GM23338 (cell line): ENCODE measurements around the gene CFAP299. TPM values are rescaled to one million over a fixed set of nuclear protein-coding genes. Genes with fewer than 3 reads are reported as not detected.

Experiments
- ATAC-seq: fragments of 200-7000 bp; cut with Tn5 transposase; 3 replicates; pipeline ENCODE4 v1.9.1; 2020
- DNase-seq: peaks from one replicate; pipeline ENCODE4 v3.0.0-alpha.2; 2015; ENCODE audit warnings: low spot score
- H2AFZ ChIP-seq: fragments of 200-600 bp; sonication (generic); 2 replicates; pipeline ENCODE4 v1.8.0; 2016; ENCODE audit warnings: antibody characterized with exemption, mild to moderate bottlenecking, moderate library complexity
- H3F3A ChIP-seq: fragments of 200-600 bp; sonication (generic); replicated peaks from 2 replicates; pipeline ENCODE4 v1.8.0; 2017; ENCODE audit warnings: antibody characterized with exemption, mixed run types, low read depth
- H3K27ac ChIP-seq: fragments of 200-600 bp; sonication (generic); 2 replicates; pipeline ENCODE4 v1.6.1; 2016; ENCODE audit warnings: low read depth
- H3K27me3 ChIP-seq: fragments of 200-600 bp; sonication (generic); 2 replicates; pipeline ENCODE4 v1.8.0; 2016; ENCODE audit warnings: mild to moderate bottlenecking, mixed run types, moderate library complexity; ENCODE audit not compliant: insufficient read depth
- H3K36me3 ChIP-seq: fragments of 200-600 bp; sonication (generic); 2 replicates; pipeline ENCODE4 v1.8.0; 2016; ENCODE audit warnings: mild to moderate bottlenecking; ENCODE audit not compliant: insufficient read depth
- H3K4me1 ChIP-seq: fragments of 200-600 bp; sonication (generic); 2 replicates; pipeline ENCODE4 v1.8.0; 2016; ENCODE audit warnings: mild to moderate bottlenecking, moderate library complexity; ENCODE audit not compliant: insufficient read depth
- H3K4me2 ChIP-seq: fragments of 200-600 bp; sonication (generic); 2 replicates; pipeline ENCODE4 v1.7.1; 2017; ENCODE audit warnings: mixed run types
- H3K4me3 ChIP-seq: fragments of 200-600 bp; sonication (generic); 2 replicates; pipeline ENCODE4 v1.6.1; 2016; ENCODE audit warnings: mixed run types
- H3K79me2 ChIP-seq: fragments of 200-600 bp; sonication (generic); replicated peaks from 2 replicates; pipeline ENCODE4 v1.8.0; 2017; ENCODE audit warnings: mild to moderate bottlenecking; ENCODE audit not compliant: insufficient read depth
- H3K9me2 ChIP-seq: fragments of 200-600 bp; sonication (generic); 2 replicates; pipeline ENCODE4 v1.8.0; 2017; ENCODE audit not compliant: insufficient read depth
- H4K20me1 ChIP-seq: fragments of 200-600 bp; sonication (generic); replicated peaks from 2 replicates; pipeline ENCODE4 v1.8.0; 2017; ENCODE audit warnings: mild to moderate bottlenecking; ENCODE audit not compliant: insufficient read depth
- H3K27ac Mint-ChIP-seq: 2 replicates; pipeline ENCODE4 v1.8.0; 2020; ENCODE audit warnings: inconsistent platforms, mild to moderate bottlenecking, moderate library complexity, mixed read lengths
- H3K27me3 Mint-ChIP-seq: 3 replicates; pipeline ENCODE4 v1.8.0; 2022; ENCODE audit warnings: low read depth, mild to moderate bottlenecking, moderate library complexity, mixed read lengths, inconsistent platforms; ENCODE audit not compliant: insufficient read depth, poor library complexity
- H3K36me3 Mint-ChIP-seq: 3 replicates; pipeline ENCODE4 v1.8.0; 2021; ENCODE audit warnings: low read depth, mild to moderate bottlenecking, inconsistent platforms, moderate library complexity, mixed read lengths
- H3K4me1 Mint-ChIP-seq: 3 replicates; pipeline ENCODE4 v1.8.0; 2020; ENCODE audit warnings: mild to moderate bottlenecking, inconsistent platforms, mixed read lengths
- H3K4me3 Mint-ChIP-seq: 3 replicates; pipeline ENCODE4 v1.8.0; 2021; ENCODE audit warnings: moderate library complexity, mild to moderate bottlenecking, inconsistent platforms, mixed read lengths
- H3K9me3 Mint-ChIP-seq: 3 replicates; pipeline ENCODE4 v1.8.0; 2020; ENCODE audit warnings: moderate library complexity, mild to moderate bottlenecking, inconsistent platforms, mixed read lengths
- CREB1 ChIP-seq: fragments of 250-450 bp; sonication (Bioruptor Pico); IDR thresholded peaks from 2 replicates; pipeline ENCODE4 v1.5.0; 2020; ENCODE audit warnings: low read depth, mild to moderate bottlenecking, moderate library complexity
- CTCF ChIP-seq, 2 experiments: fragments of 200-600 bp in 1 of 2; sonication (generic) in 1 of 2; conservative IDR thresholded peaks; 2 replicates each; pipeline versions ENCODE4 v1.5.1 to v1.6.1; 2016 to 2017; ENCODE audit warnings: antibody characterized with exemption in 2 of 2, low read depth in 2 of 2, mild to moderate bottlenecking in 2 of 2, moderate library complexity in 1 of 2
- ETS1 ChIP-seq: IDR thresholded peaks from 2 replicates; pipeline ENCODE4 v1.6.1; 2016; ENCODE audit warnings: antibody characterized with exemption
- EZH2 ChIP-seq: fragments of 200-600 bp; sonication (generic); IDR thresholded peaks from one replicate; pipeline ENCODE4 v1.8.0; 2017; ENCODE audit warnings: antibody characterized with exemption, mild to moderate bottlenecking, low read depth; ENCODE audit not compliant: unreplicated experiment
- EZH2phosphoT487 ChIP-seq: fragments of 200-600 bp; sonication (generic); IDR thresholded peaks from one replicate; pipeline ENCODE4 v1.8.1; 2018; ENCODE audit warnings: antibody characterized with exemption; ENCODE audit not compliant: unreplicated experiment
- JUNB ChIP-seq: IDR thresholded peaks from one replicate; pipeline ENCODE4 v1.6.1; 2016; ENCODE audit warnings: antibody characterized with exemption; ENCODE audit not compliant: unreplicated experiment
- REST ChIP-seq: IDR thresholded peaks from one replicate; pipeline ENCODE4 v1.6.1; 2018; ENCODE audit warnings: antibody characterized with exemption; ENCODE audit not compliant: unreplicated experiment
- STAT1 ChIP-seq: IDR thresholded peaks from one replicate; pipeline ENCODE4 v1.6.1; 2016; ENCODE audit warnings: antibody characterized with exemption; ENCODE audit not compliant: unreplicated experiment
- ZNF114 ChIP-seq: fragments of 250-450 bp; sonication (Bioruptor Pico); IDR thresholded peaks from 2 replicates; pipeline ENCODE4 v1.5.0; 2020; ENCODE audit warnings: mild to moderate bottlenecking, moderate library complexity
- ZNF331 ChIP-seq: fragments of 250-450 bp; sonication (Bioruptor Pico); IDR thresholded peaks from 2 replicates; pipeline ENCODE4 v1.5.0; 2020; ENCODE audit warnings: low read depth, mild to moderate bottlenecking, moderate library complexity
- polyA plus RNA-seq: library from polyadenylated mRNA; unstranded; fragments of >200 nt; fragmentation: Nextera tagmentation; extraction: Ambion mirVana; gene quantifications from 2 replicates; pipeline ENCODE4 v1.2.1, GENCODE V29; 2016
- total RNA-seq: library from RNA; depleted of rRNA; stranded (reverse); fragments of >200 nt; shearing (Covaris generic); gene quantifications from 2 replicates; pipeline ENCODE4 v1.2.3, GENCODE V29; 2014
- TF ChIP-seq, protein P1 (sequence below): fragments of 250-450 bp; sonication (Bioruptor Pico); IDR thresholded peaks from 2 replicates; pipeline ENCODE4 v1.5.0; 2020; ENCODE audit warnings: mild to moderate bottlenecking, moderate library complexity

The CFAP299 gene
- total and polyA plus RNA-seq, 2 experiments from 2014 or later, result not detected

GRCh38 chr4:80956421-80956820 lies 620.9 kb downstream of the CFAP299 start:
- Mint-ChIP-seq H3K27ac (no peak overlapping the region), H3K27me3 (peaks cover 2% of the 10 kb centered on the region), H3K36me3 (no peaks in the 10 kb centered on the region), H3K4me3 (no peak overlapping the region), H3K9me3 (no peaks in the 10 kb centered on the region), H3K4me1 (no peaks in the 10 kb centered on the region)
- H4K20me1 ChIP-seq, result no peaks in the 10 kb centered on the region
- ATAC-seq (no peak), DNase-seq (no peak)
- H3K79me2 ChIP-seq, result no peaks in the 10 kb centered on the region
- no peaks in the 10 kb centered on the region for H3K27me3 ChIP-seq
- H3K4me3 ChIP-seq, result no peak overlapping the region
- no peak for TF ChIP-seq ETS1
- no peak for TF ChIP-seq ZNF114
- TF ChIP-seq JUNB, result no peak
- TF ChIP-seq STAT1, result no peak
- TF ChIP-seq REST, result no peak
- TF ChIP-seq EZH2phosphoT487, result no peak
- no peak for TF ChIP-seq EZH2
- no peak for TF ChIP-seq ZNF331 (CRISPR knock-in tag)
- TF ChIP-seq CTCF (conservative IDR thresholded peaks at IDR 0.05; ENCODE audit: low read depth in 2 of 2), result no peak
- H3K4me2 ChIP-seq, result no peak overlapping the region
- no peak overlapping the region for H2AFZ ChIP-seq
- H3F3A ChIP-seq, result no peaks in the 10 kb centered on the region
- no peak overlapping the region for H3K27ac ChIP-seq
- H3K9me2 ChIP-seq, result no peaks in the 10 kb centered on the region
- H3K36me3 ChIP-seq, result no peaks in the 10 kb centered on the region
- H3K4me1 ChIP-seq, result no peaks in the 10 kb centered on the region

DNA sequence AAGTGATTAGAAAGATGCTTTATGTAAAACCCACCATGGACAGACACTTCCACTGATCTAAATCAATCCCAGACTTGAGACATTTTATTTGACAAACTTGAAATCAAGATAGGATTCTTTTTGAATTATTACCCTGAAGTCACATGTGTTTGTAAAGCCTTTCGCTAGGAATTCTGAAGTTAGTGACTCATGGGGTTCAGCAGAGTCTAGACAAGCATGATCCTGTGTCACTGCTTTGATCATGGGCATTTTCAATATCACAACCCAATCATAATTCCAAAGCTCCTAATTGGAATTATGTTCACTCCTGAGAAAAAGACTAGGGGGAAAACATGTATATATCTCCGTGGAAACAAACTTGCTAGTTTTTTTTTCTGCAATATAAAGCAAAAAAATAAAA lies 627.5 kb downstream of the CFAP299 start:
- Histone ChIP-seq H3K4me2 (no peak overlapping the region), H4K20me1 (no peaks in the 10 kb centered on the region), H3F3A (no peaks in the 10 kb centered on the region), H3K4me3 (no peak overlapping the region), H3K9me2 (peaks cover 6% of the 10 kb centered on the region; the same call in 1 of the 2 replicates), H3K36me3 (no peaks in the 10 kb centered on the region), H3K27ac (no peak overlapping the region), H3K79me2 (no peaks in the 10 kb centered on the region), H3K4me1 (peaks cover 6% of the 10 kb centered on the region; the same call in 1 of the 2 replicates), H3K27me3 (no peaks in the 10 kb centered on the region), H2AFZ (no peak overlapping the region)
- TF ChIP-seq CREB1, result no peak
- TF ChIP-seq, protein P1, sequence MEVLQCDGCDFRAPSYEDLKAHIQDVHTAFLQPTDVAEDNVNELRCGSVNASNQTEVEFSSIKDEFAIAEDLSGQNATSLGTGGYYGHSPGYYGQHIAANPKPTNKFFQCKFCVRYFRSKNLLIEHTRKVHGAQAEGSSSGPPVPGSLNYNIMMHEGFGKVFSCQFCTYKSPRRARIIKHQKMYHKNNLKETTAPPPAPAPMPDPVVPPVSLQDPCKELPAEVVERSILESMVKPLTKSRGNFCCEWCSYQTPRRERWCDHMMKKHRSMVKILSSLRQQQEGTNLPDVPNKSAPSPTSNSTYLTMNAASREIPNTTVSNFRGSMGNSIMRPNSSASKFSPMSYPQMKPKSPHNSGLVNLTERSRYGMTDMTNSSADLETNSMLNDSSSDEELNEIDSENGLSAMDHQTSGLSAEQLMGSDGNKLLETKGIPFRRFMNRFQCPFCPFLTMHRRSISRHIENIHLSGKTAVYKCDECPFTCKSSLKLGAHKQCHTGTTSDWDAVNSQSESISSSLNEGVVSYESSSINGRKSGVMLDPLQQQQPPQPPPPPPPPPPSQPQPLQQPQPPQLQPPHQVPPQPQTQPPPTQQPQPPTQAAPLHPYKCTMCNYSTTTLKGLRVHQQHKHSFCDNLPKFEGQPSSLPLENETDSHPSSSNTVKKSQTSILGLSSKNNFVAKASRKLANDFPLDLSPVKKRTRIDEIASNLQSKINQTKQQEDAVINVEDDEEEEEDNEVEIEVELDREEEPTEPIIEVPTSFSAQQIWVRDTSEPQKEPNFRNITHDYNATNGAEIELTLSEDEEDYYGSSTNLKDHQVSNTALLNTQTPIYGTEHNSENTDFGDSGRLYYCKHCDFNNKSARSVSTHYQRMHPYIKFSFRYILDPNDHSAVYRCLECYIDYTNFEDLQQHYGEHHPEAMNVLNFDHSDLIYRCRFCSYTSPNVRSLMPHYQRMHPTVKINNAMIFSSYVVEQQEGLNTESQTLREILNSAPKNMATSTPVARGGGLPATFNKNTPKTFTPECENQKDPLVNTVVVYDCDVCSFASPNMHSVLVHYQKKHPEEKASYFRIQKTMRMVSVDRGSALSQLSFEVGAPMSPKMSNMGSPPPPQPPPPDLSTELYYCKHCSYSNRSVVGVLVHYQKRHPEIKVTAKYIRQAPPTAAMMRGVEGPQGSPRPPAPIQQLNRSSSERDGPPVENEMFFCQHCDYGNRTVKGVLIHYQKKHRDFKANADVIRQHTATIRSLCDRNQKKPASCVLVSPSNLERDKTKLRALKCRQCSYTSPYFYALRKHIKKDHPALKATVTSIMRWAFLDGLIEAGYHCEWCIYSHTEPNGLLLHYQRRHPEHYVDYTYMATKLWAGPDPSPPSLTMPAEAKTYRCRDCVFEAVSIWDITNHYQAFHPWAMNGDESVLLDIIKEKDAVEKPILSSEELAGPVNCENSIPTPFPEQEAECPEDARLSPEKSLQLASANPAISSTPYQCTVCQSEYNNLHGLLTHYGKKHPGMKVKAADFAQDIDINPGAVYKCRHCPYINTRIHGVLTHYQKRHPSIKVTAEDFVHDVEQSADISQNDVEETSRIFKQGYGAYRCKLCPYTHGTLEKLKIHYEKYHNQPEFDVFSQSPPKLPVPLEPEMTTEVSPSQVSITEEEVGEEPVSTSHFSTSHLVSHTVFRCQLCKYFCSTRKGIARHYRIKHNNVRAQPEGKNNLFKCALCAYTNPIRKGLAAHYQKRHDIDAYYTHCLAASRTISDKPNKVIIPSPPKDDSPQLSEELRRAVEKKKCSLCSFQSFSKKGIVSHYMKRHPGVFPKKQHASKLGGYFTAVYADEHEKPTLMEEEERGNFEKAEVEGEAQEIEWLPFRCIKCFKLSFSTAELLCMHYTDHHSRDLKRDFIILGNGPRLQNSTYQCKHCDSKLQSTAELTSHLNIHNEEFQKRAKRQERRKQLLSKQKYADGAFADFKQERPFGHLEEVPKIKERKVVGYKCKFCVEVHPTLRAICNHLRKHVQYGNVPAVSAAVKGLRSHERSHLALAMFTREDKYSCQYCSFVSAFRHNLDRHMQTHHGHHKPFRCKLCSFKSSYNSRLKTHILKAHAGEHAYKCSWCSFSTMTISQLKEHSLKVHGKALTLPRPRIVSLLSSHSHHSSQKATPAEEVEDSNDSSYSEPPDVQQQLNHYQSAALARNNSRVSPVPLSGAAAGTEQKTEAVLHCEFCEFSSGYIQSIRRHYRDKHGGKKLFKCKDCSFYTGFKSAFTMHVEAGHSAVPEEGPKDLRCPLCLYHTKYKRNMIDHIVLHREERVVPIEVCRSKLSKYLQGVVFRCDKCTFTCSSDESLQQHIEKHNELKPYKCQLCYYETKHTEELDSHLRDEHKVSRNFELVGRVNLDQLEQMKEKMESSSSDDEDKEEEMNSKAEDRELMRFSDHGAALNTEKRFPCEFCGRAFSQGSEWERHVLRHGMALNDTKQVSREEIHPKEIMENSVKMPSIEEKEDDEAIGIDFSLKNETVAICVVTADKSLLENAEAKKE, result no peak
- no peaks in the 10 kb centered on the region for H3K36me3 Mint-ChIP-seq
- H3K27ac Mint-ChIP-seq, result no peak overlapping the region
- H3K4me1 Mint-ChIP-seq, result no peaks in the 10 kb centered on the region
- ATAC-seq (no peak), DNase-seq (no peak)
- H3K9me3 Mint-ChIP-seq, result no peaks in the 10 kb centered on the region
- H3K4me3 Mint-ChIP-seq, result no peak overlapping the region
- H3K27me3 Mint-ChIP-seq, result no peaks in the 10 kb centered on the region
